Transverse colon (tissue), 4 donors: ENCODE measurements around the gene PLEKHM2. TPM values are rescaled to one million over a fixed set of nuclear protein-coding genes. Genes with fewer than 3 reads are reported as not detected.

Source experiments
- DNase-seq: peaks from one replicate; pipeline ENCODE4 v3.0.0-alpha.2; 2019
- H3K27ac ChIP-seq, 4 donors: fragments of 200-600 bp; sonication (generic); 2 replicates each; pipeline ENCODE4 v1.5.1; 2016 to 2018; ENCODE audit warnings: inconsistent platforms in 4 of 4
- H3K27me3 ChIP-seq: fragments of 200-600 bp; sonication (generic); 2 replicates; pipeline ENCODE4 v1.5.1; 2017; ENCODE audit warnings: inconsistent platforms
- H3K36me3 ChIP-seq, 4 donors: fragments of 200-600 bp; sonication (generic); 2 replicates each; pipeline ENCODE4 v1.5.1; 2017 to 2019; ENCODE audit warnings: inconsistent platforms in 4 of 4
- H3K4me1 ChIP-seq, 4 donors: fragments of 200-600 bp; sonication (generic); 2 replicates each; pipeline ENCODE4 v1.5.1; 2017 to 2020; ENCODE audit warnings: inconsistent platforms in 4 of 4
- H3K4me3 ChIP-seq, 4 donors: fragments of 200-600 bp; sonication (generic); 1 replicate in 1 of 4; 2 replicates in 3 of 4; pipeline versions ENCODE4 v1.5.1 to v1.6.1; 2017 to 2019; ENCODE audit warnings: inconsistent platforms in 4 of 4
- H3K9me3 ChIP-seq, 2 donors: fragments of 200-600 bp; sonication (generic); 2 replicates each; pipeline ENCODE4 v1.5.1; 2017 to 2019; ENCODE audit warnings: inconsistent platforms in 2 of 2
- EP300 ChIP-seq: sonication (generic); formaldehyde crosslinking; IDR thresholded peaks from one replicate; pipeline ENCODE4 v1.6.1; 2017; ENCODE audit warnings: antibody characterized with exemption, low read depth
- POLR2A ChIP-seq: fragments of 450-650 bp; IDR thresholded peaks from one replicate; pipeline ENCODE4 v1.6.1; 2016; ENCODE audit warnings: antibody characterized with exemption, mild to moderate bottlenecking, moderate library complexity
- POLR2AphosphoS5 ChIP-seq, 3 donors: sonication (generic); formaldehyde crosslinking; IDR thresholded peaks; one replicate each; pipeline ENCODE4 v1.6.1; 2016; ENCODE audit warnings: antibody characterized with exemption in 3 of 3
- WGBS, 2 donors: methylation state at CpG; one replicate each; pipeline ENCODE4 v1.1.5; 2018; ENCODE audit warnings: low coverage in 1 of 2; 5-methylcytosine and 5-hydroxymethylcytosine counted together
- in situ Hi-C, 4 donors: fragments of 200-750 bp; cut with MboI; loops; one replicate each; pipeline versions ENCODE4 v1.15.0 to v1.15.1; 2017; ENCODE audit warnings: low sequenced_read_pairs in 3 of 4, low pct_ligation_motif_present in 1 of 4, low pct_unique_long_range_greater_than_20kb in 1 of 4
- intact Hi-C: fragments of 100-400 bp; cut with DNase I; formaldehyde crosslinking; loops from one replicate; pipeline ENCODE4 v1.15.1; 2023; ENCODE audit warnings: low total_unique reads
- total RNA-seq, 4 donors: library from RNA; depleted of rRNA; stranded (reverse); fragments of >200 nt; gene quantifications; one replicate each; pipeline ENCODE4 v1.1.0, GENCODE V29; 2016
- TF ChIP-seq, protein P1 (sequence below), 5 experiments: fragments of 200-600 bp in 3 of 5; fragments of 450-650 bp in 2 of 5; sonication (generic) in 3 of 5; IDR thresholded peaks; 1 replicate in 2 of 5; 2 replicates in 3 of 5; pipeline ENCODE4 v1.5.1; 2016 to 2017; ENCODE audit warnings: antibody characterized with exemption in 5 of 5, inconsistent platforms in 3 of 5, mild to moderate bottlenecking in 2 of 5, moderate library complexity in 1 of 5

PLEKHM2 gene
- total RNA-seq, 4 donors from 2014 or later: 27.7 to 40.3 (median 33.0) TPM

DNA sequence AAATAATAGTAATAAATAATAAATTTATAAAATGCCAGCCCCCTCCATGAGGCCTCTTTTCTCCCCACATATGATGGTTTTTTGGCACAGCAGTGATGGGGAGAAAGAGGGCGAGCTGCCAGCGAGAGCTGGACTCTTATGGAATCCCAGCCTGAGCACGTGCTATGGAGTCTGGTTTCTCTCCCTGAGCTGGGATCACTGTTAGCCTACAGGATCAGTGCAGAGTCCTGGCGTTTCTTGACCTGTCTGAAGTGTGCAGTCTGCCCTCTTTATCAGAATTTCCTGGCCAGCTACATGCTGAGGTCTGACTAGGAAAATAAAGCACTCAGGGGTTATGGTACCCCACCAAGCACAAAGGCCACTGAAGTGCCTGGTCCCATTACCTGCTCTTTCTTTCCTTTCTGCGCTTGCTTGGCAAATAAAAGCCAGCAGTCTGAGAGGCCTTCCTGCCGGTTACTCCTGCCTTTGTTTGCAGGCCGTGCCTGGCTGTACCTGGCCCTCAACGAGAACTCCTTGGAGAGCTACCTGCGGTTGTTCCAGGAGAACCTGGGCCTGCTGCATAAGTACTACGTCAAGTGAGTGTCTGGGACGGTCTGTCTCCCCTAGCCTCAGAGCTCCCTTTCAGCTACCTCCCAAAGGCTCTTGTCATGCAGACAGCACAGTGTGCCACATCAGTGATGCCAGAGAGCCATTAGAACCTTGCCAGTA lies 33.5 kb downstream of the PLEKHM2 start:
- DNase-seq: no peak
- intact Hi-C loops: no loop called here
- WGBS, 2 donors: 82 to 84% methylated on average over 9 to 11 of the region's 11 CpGs
- H3K9me3 ChIP-seq: no peaks in the 10 kb centered on the region
- no peak for TF ChIP-seq POLR2AphosphoS5 (IDR thresholded peaks at IDR 0.05)
- TF ChIP-seq, protein P1, sequence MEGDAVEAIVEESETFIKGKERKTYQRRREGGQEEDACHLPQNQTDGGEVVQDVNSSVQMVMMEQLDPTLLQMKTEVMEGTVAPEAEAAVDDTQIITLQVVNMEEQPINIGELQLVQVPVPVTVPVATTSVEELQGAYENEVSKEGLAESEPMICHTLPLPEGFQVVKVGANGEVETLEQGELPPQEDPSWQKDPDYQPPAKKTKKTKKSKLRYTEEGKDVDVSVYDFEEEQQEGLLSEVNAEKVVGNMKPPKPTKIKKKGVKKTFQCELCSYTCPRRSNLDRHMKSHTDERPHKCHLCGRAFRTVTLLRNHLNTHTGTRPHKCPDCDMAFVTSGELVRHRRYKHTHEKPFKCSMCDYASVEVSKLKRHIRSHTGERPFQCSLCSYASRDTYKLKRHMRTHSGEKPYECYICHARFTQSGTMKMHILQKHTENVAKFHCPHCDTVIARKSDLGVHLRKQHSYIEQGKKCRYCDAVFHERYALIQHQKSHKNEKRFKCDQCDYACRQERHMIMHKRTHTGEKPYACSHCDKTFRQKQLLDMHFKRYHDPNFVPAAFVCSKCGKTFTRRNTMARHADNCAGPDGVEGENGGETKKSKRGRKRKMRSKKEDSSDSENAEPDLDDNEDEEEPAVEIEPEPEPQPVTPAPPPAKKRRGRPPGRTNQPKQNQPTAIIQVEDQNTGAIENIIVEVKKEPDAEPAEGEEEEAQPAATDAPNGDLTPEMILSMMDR (IDR thresholded peaks at IDR 0.05): no peak
- no peak for TF ChIP-seq EP300
- TF ChIP-seq POLR2A: no peak
- H3K27me3 ChIP-seq: no peaks in the 10 kb centered on the region
- in situ Hi-C loops: no loop called here
- H3K36me3 ChIP-seq: peaks cover 0 to 42% (median 10%) of the 10 kb centered on the region in 4 donors
- no peak overlapping the region for H3K4me3 ChIP-seq
- peaks cover 0 to 23% (median 8%) of the 10 kb centered on the region in 4 donors for H3K4me1 ChIP-seq
- peak overlapping the region in 3 of 4 donors; percentile 21 to 69 (median 44) for H3K27ac ChIP-seq

DNA sequence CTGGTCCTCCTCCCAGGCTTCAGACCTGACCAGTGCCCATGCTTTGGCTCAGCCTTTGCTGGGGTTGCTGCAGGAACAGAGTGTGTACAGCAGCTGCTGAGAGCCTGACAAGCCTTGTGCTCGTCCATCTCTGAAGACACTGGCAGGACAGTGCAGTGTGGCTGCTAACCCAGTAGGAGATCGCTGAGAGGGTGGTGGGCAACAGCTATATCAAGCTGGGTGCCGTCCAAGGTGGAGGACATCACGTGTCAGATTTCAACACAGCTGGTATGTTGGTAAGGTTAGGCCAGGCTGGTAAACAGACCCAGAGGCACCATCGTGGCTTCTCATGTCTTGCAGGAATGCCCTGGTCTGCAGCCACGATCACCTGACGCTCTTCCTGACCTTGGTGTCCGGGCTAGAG lies 34.1 kb downstream of the PLEKHM2 start:
- Histone ChIP-seq H3K27ac (peak overlapping the region in 3 of 4 donors; percentile 21 to 69 (median 44)), H3K4me1 (peaks cover 0 to 23% (median 8%) of the 10 kb centered on the region in 4 donors), H3K36me3 (peaks cover 0 to 42% (median 10%) of the 10 kb centered on the region in 4 donors), H3K4me3 (no peak overlapping the region), H3K27me3 (no peaks in the 10 kb centered on the region), H3K9me3 (no peaks in the 10 kb centered on the region)
- intact Hi-C loops (no loop called here), in situ Hi-C loops (no loop called here)
- TF ChIP-seq EP300: no peak
- TF ChIP-seq, protein P1 (IDR thresholded peaks at IDR 0.05): no peak
- TF ChIP-seq POLR2A: no peak
- TF ChIP-seq POLR2AphosphoS5 (IDR thresholded peaks at IDR 0.05): no peak
- DNase-seq: no peak
- 94% methylated on average over 8 of the region's 8 CpGs; no CpG with 5 or more reads in 1 of the 2 donors for WGBS, 2 donors

DNA sequence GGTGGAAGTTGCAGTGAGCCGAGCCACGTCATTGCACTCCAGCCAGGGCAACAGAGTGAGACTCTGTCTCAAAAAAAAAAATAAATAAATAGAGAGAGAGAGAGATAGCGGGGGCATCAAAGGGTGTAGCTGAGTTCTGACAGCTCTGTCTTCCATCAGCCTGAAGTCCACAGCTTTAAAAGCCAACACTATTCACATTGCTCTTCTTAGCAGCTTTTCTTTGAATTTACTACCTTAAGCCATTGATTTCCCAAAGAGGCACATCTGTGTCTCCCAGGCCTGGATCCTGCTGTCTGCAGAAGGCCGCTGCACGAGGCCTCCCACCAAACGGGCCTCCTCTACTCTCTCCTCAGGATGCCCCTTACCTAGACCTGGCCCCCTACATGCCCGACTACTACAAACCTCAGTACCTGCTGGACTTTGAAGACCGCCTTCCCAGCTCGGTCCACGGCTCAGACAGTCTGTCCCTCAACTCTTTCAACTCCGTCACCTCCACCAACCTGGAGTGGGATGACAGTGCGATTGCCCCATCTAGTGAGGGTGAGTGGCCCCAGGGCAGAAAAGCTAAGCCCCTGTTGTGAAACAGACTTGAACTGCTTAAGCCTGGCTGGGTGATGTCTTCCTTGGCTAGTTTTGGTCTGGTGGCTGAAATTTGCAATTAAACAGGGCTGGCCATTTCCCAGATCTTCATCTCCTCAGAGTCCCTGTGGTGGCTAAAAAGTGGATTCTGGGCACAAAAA lies 35.4 kb downstream of the PLEKHM2 start:
- in situ Hi-C loops: no loop called here
- intact Hi-C loops: no loop called here
- no peak overlapping the region for H3K27ac ChIP-seq
- TF ChIP-seq POLR2AphosphoS5 (IDR thresholded peaks at IDR 0.05) (no peak), POLR2A (no peak), EP300 (no peak)
- TF ChIP-seq, protein P1 (IDR thresholded peaks at IDR 0.05): no peak
- 87 to 89% methylated on average over 7 to 12 of the region's 12 CpGs for WGBS, 2 donors
- H3K27me3 ChIP-seq: no peaks in the 10 kb centered on the region
- H3K9me3 ChIP-seq: no peaks in the 10 kb centered on the region
- H3K4me3 ChIP-seq: no peak overlapping the region
- DNase-seq: no peak
- peaks cover 0 to 14% (median 5%) of the 10 kb centered on the region in 4 donors for H3K4me1 ChIP-seq
- H3K36me3 ChIP-seq: peaks cover 0 to 42% (median 10%) of the 10 kb centered on the region in 4 donors

DNA sequence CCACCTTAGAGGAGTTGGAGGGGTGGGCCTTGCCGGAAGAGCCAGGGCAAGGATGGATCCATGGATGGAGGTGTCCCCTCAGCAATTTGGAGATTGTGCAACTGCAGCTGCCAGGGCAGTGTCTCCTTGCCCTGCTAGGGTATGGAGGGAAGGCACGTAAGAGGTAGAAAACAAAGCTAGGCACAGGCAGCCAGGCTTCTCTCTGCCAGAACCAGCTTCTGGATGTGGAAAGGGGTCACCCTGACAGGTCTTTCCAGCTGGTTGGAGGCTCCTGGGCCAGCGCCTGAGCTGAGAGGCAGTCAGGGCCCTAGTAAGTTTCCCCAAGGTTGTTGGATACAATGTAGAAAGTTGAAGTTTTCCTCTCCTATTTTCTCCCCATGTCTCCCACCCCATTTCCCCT lies 36.7 kb downstream of the PLEKHM2 start:
- Histone ChIP-seq H3K4me3 (no peak overlapping the region), H3K4me1 (peaks cover 0 to 6% (median 0%) of the 10 kb centered on the region in 4 donors), H3K36me3 (peaks cover 0 to 50% (median 13%) of the 10 kb centered on the region in 4 donors), H3K27ac (no peak overlapping the region), H3K27me3 (no peaks in the 10 kb centered on the region), H3K9me3 (no peaks in the 10 kb centered on the region)
- in situ Hi-C loops: no loop called here
- intact Hi-C loops: no loop called here
- WGBS, 2 donors: 100% methylated on average over 3 of the region's 3 CpGs; no CpG with 5 or more reads in 1 of the 2 donors
- DNase-seq: no peak
- TF ChIP-seq EP300 (no peak), POLR2AphosphoS5 (IDR thresholded peaks at IDR 0.05) (no peak), POLR2A (no peak)
- TF ChIP-seq, protein P1 (IDR thresholded peaks at IDR 0.05): no peak
